Endothelial cell of umbilical vein (primary cell): ENCODE results near the gene BMPER. TPM values are rescaled to one million over a fixed set of nuclear protein-coding genes. Genes with fewer than 3 reads are reported as not detected.

Source experiments
- BruUV-seq: library from RNA; stranded (reverse); fragments of 400-500 nt; replicated peaks from 2 replicates; lab custom pipeline; 2021; lab: Mats Ljungman, UMichigan
- CTCF ChIA-PET: fragments of 300-600, 350-600 bp; sonication (Branson Sonifier 250); formaldehyde crosslinking; loops from one replicate; lab custom pipeline; 2021; ENCODE audit warnings: antibody characterized with exemption, inconsistent platforms; lab: Charles Lee
- POLR2A ChIA-PET: fragments of 300-600, 350-600 bp; sonication (Branson Sonifier 250); formaldehyde crosslinking; loops from one replicate; lab custom pipeline; 2021; ENCODE audit warnings: antibody characterized with exemption, inconsistent platforms; lab: Charles Lee
- DNase-seq: peaks from one replicate; pipeline ENCODE4 v3.0.0-alpha.2; 2011; ENCODE audit warnings: low read depth, low spot score
- FAIRE-seq: peaks from 2 replicates; lab custom pipeline; 2011; peaks lifted over from hg19 to GRCh38; lab: Jason Lieb, UNC
- H2AFZ ChIP-seq: 2 replicates; pipeline ENCODE4 v1.6.0; 2012; ENCODE audit warnings: low read depth, low read length, control low read depth, inconsistent platforms
- H3K27ac ChIP-seq: 2 replicates; pipeline ENCODE4 v1.5.1; 2011; ENCODE audit warnings: low read depth, mild to moderate bottlenecking, control low read depth, low read length, moderate library complexity; ENCODE audit not compliant: insufficient read depth
- H3K27me3 ChIP-seq, 2 experiments: 2 replicates each; pipeline versions ENCODE4 v1.6.0 to v1.6.1; 2011; ENCODE audit warnings: low read length in 2 of 2, mixed read lengths in 1 of 2; ENCODE audit not compliant: control insufficient read depth in 2 of 2, insufficient read depth in 2 of 2
- H3K36me3 ChIP-seq, 2 experiments: 2 replicates in 1 of 2; 3 replicates in 1 of 2; pipeline ENCODE4 v1.5.1; 2011; ENCODE audit warnings: low read length in 2 of 2, mild to moderate bottlenecking in 1 of 2, moderate library complexity in 1 of 2; ENCODE audit not compliant: control insufficient read depth in 2 of 2, insufficient read depth in 2 of 2; ENCODE audit errors: extremely low read depth in 1 of 2
- H3K4me1 ChIP-seq: 3 replicates; pipeline ENCODE4 v1.5.1; 2011; ENCODE audit warnings: mild to moderate bottlenecking, low read length; ENCODE audit not compliant: control insufficient read depth, insufficient read depth; ENCODE audit errors: extremely low read depth
- H3K4me2 ChIP-seq: 2 replicates; pipeline ENCODE4 v1.6.1; 2011; ENCODE audit warnings: low read length, control low read depth, mixed read lengths; ENCODE audit not compliant: insufficient read depth
- H3K4me3 ChIP-seq, 3 experiments: fragments of 200-600 bp in 1 of 3; sonication (generic), shearing (Covaris generic) in 1 of 3; replicated peaks in 1 of 3; 2 replicates each; pipeline ENCODE4 v1.5.1; 2011 to 2016; ENCODE audit warnings: control low read depth in 3 of 3, low read length in 3 of 3, mild to moderate bottlenecking in 2 of 3, inconsistent platforms in 1 of 3, low read depth in 1 of 3, moderate library complexity in 1 of 3; ENCODE audit not compliant: insufficient read depth in 1 of 3
- H3K79me2 ChIP-seq: 2 replicates; pipeline ENCODE4 v1.6.0; 2012; ENCODE audit warnings: low read length, inconsistent platforms; ENCODE audit not compliant: control insufficient read depth, insufficient read depth
- H3K9ac ChIP-seq: replicated peaks from 2 replicates; pipeline ENCODE3; 2011; ENCODE audit warnings: low read length, control low read depth; ENCODE audit not compliant: insufficient read depth; ENCODE audit errors: extremely low read depth
- H3K9me1 ChIP-seq: replicated peaks from 3 replicates; pipeline ENCODE4 v1.6.0; 2011; ENCODE audit warnings: mild to moderate bottlenecking, low read length; ENCODE audit not compliant: control insufficient read depth, insufficient read depth; ENCODE audit errors: extremely low read depth
- H3K9me3 ChIP-seq: replicated peaks from 2 replicates; pipeline ENCODE4 v1.5.1; 2012; ENCODE audit warnings: low read length, inconsistent platforms; ENCODE audit not compliant: control insufficient read depth, insufficient read depth
- H4K20me1 ChIP-seq: replicated peaks from 2 replicates; pipeline ENCODE3; 2011; ENCODE audit warnings: mild to moderate bottlenecking, low read length; ENCODE audit not compliant: control insufficient read depth, insufficient read depth; ENCODE audit errors: extremely low read depth
- CTCF ChIP-seq, 2 donors: IDR thresholded peaks; 1 replicate in 1 of 2; 2 replicates in 1 of 2; pipeline ENCODE4 v1.5.1; 2011; ENCODE audit warnings: low read length in 2 of 2, mild to moderate bottlenecking in 2 of 2, moderate library complexity in 2 of 2, control low read depth in 1 of 2, inconsistent platforms in 1 of 2, low read depth in 1 of 2; ENCODE audit not compliant: insufficient read depth in 1 of 2; ENCODE audit errors: extremely low read depth in 1 of 2
- EZH2 ChIP-seq: IDR thresholded peaks from 2 replicates; pipeline ENCODE4 v1.6.1; 2012; ENCODE audit warnings: borderline replicate concordance, low read depth, mild to moderate bottlenecking, moderate library complexity, low read length, inconsistent platforms; ENCODE audit not compliant: severe bottlenecking
- FOS ChIP-seq: IDR thresholded peaks from 2 replicates; pipeline ENCODE4 v1.6.1; 2011; ENCODE audit warnings: mild to moderate bottlenecking, low read length, moderate library complexity, borderline replicate concordance; ENCODE audit not compliant: insufficient read depth
- GATA2 ChIP-seq: IDR thresholded peaks from 2 replicates; pipeline ENCODE4 v1.7.0; 2011; ENCODE audit warnings: low read depth, mild to moderate bottlenecking, moderate library complexity, mixed read lengths, low read length; ENCODE audit not compliant: insufficient read length, insufficient read depth
- JUN ChIP-seq: IDR thresholded peaks from 2 replicates; pipeline ENCODE4 v1.6.1; 2011; ENCODE audit warnings: borderline replicate concordance, low read depth; ENCODE audit not compliant: insufficient read length, insufficient read depth
- POLR2A ChIP-seq: IDR thresholded peaks from 2 replicates; pipeline ENCODE4 v1.6.1; 2012; ENCODE audit warnings: low read depth, mild to moderate bottlenecking, control low read depth, low read length
- POLR2AphosphoS5 ChIP-seq: IDR thresholded peaks from 2 replicates; pipeline ENCODE4 v1.6.1; 2012; ENCODE audit warnings: low read depth, mild to moderate bottlenecking, control low read depth, low read length, moderate library complexity; ENCODE audit not compliant: insufficient read depth
- dilution Hi-C: fragments of 300-500 bp; cut with MboI; formaldehyde crosslinking; loops from one replicate; pipeline ENCODE4 v1.15.0; 2019; ENCODE audit warnings: low sequenced_read_pairs; ENCODE audit not compliant: extremely low pct_ligation_motif_present
- intact Hi-C: fragments of 100-400 bp; cut with micrococcal nuclease; formaldehyde crosslinking; loops from one replicate; pipeline ENCODE4 v1.10.0; 2022
- polyA plus RNA-seq, 4 experiments: library from polyadenylated mRNA; depleted of rRNA in 3 of 4; stranded (reverse) in 3 of 4; unstranded in 1 of 4; fragments of >200 nt; gene quantifications; 2 replicates each; pipeline versions ENCODE4 v1.2.1 to v1.2.3, GENCODE V29; 2011 to 2012; ENCODE audit warnings: missing spikeins in 1 of 4
- total RNA-seq: library from RNA; stranded (reverse); gene quantifications from 2 replicates; pipeline ENCODE4 v1.2.3, GENCODE V29; 2021

BMPER gene
- total and polyA plus RNA-seq, 2 donors (not counting 3 experiments of a cell fraction or from before 2014, with no cell fraction given), result 0.10 to 0.13 TPM

DNA sequence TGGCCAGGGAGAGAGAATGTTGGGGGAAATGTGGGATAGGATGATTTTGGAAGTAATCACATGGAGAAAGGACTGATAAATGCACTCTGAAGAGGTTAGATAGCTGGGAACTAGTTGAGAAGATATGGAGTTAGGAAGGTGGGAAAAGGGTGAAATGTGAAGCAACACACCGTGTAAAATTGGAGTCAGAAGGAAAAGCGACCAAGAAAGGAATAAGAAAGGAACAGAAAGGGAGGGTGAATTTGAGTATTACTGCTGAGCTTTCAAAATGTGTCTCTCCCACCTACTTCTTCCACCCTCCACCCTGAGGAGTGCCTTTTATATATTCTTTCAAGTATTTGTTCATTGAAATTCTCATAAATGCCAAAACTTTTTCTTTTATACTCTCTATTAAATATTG is 171.8 kb downstream of the BMPER start:
- no peaks in the 10 kb centered on the region for H4K20me1 ChIP-seq
- intact Hi-C loops, result no loop called here
- dilution Hi-C loops, result no loop called here
- BruUV-seq, result no TSS peak
- H2AFZ ChIP-seq, result no peak overlapping the region
- no peak overlapping the region for H3K4me2 ChIP-seq
- no peaks in the 10 kb centered on the region for H3K4me1 ChIP-seq
- H3K36me3 ChIP-seq, result no peaks in the 10 kb centered on the region
- TF ChIP-seq GATA2 (no peak), CTCF (IDR thresholded peaks at IDR 0.05; ENCODE audit: extremely low read depth in 1 of 2, insufficient read depth in 1 of 2, low read depth in 1 of 2, low read length in 2 of 2) (no peak), POLR2A (no peak), POLR2AphosphoS5 (no peak), EZH2 (no peak), JUN (no peak), FOS (no peak)
- FAIRE-seq, result no peak
- no peak overlapping the region for H3K4me3 ChIP-seq
- H3K9me3 ChIP-seq, result no peaks in the 10 kb centered on the region
- no peak for DNase-seq
- H3K9ac ChIP-seq, result no peak overlapping the region
- ChIA-PET POLR2A (no interaction called here), CTCF (interaction anchor here (1.6 to 1.9 kb wide), 3 partner anchors 11 to 72 kb away, joined by 3 to 6 read pairs (median 5); no protein-coding TSS in a partner anchor)
- H3K27me3 ChIP-seq, result no peaks in the 10 kb centered on the region
- no peaks in the 10 kb centered on the region for H3K79me2 ChIP-seq
- H3K9me1 ChIP-seq, result no peaks in the 10 kb centered on the region
- H3K27ac ChIP-seq, result no peak overlapping the region
